ENCODE data around the gene CPED1.

CPED1 gene

DNA sequence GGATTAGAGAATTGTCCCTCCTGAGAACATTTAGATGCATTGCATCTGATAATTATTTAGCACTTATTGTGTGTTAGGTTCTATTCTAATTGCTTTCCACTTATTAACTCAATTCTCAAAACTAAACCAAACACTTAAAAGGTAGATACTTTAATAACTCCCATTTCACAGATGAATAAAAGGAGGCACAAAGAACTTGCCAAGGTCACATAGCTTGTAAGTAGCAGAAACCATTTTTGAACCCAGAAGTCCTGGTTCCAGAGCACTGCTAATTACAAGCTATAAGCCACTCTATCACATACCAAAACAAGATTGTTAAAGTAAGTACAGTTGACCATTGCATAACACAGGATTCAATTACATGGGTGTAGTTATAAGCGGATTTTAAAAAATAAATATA, 164.9 kb downstream of the CPED1 start:
- Histone ChIP-seq H3K4me1 (ENCODE audit: control insufficient read depth, insufficient read depth, low read length, poor library complexity, severe bottlenecking) (no peaks in the 10 kb centered on the region), H3K4me3 (ENCODE audit: insufficient read depth, low read depth, low read length, poor library complexity, severe bottlenecking) (no peak overlapping the region), H3K36me3 (ENCODE audit: control insufficient read depth, insufficient read depth, low read length) (no peaks in the 10 kb centered on the region), H3K27me3 (replicated peaks; ENCODE audit: control insufficient read depth, insufficient read depth, low read length, poor library complexity, severe bottlenecking) (peaks cover 5% of the 10 kb centered on the region), H3K9me3 (ENCODE audit: control insufficient read depth, low read length) (no peaks in the 10 kb centered on the region), H3K27ac (ENCODE audit: insufficient read depth, low read length, poor library complexity, severe bottlenecking) (no peak overlapping the region)
- no peak for DNase-seq

- H3K36me3 ChIP-seq (ENCODE audit: control insufficient read depth, insufficient read depth, low read length), result no peaks in the 10 kb centered on the region
- no peak for DNase-seq
Measured at GRCh38 chr7:121153995-121154394, 165.5 kb downstream of the CPED1 start.

DNA sequence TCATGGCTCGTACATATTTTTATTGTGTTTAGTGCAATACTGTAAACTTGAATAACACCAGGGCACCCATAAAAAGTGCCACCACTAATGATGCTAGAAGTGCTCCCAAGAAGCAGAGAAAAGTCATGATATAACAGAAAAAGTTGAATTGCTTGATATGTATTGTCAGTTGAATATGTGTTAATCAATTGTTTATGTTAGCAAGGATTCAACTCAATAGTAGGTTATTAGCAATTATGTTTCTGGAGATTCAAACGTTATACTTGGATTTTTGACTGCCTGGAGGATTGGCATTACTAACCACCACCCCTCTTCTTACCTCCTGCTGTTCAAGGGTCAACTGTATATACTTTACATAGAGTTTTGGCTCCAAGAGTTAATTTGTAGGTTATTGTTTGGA, 168.3 kb downstream of the CPED1 start:
- H3K27me3 ChIP-seq (replicated peaks; ENCODE audit: control insufficient read depth, insufficient read depth, low read length, poor library complexity, severe bottlenecking), result no peaks in the 10 kb centered on the region
- H3K4me3 ChIP-seq (ENCODE audit: insufficient read depth, low read depth, low read length, poor library complexity, severe bottlenecking), result no peak overlapping the region
- DNase-seq, result no peak
- H3K4me1 ChIP-seq (ENCODE audit: control insufficient read depth, insufficient read depth, low read length, poor library complexity, severe bottlenecking), result no peaks in the 10 kb centered on the region
- H3K9me3 ChIP-seq (ENCODE audit: control insufficient read depth, low read length), result no peaks in the 10 kb centered on the region
- no peak overlapping the region for H3K27ac ChIP-seq (ENCODE audit: insufficient read depth, low read length, poor library complexity, severe bottlenecking)
- no peaks in the 10 kb centered on the region for H3K36me3 ChIP-seq (ENCODE audit: control insufficient read depth, insufficient read depth, low read length)

More at GRCh38 chr7:121153995-121154394, 165.5 kb downstream of the CPED1 start:
- H3K9me3 ChIP-seq (ENCODE audit: control insufficient read depth, low read length), result no peaks in the 10 kb centered on the region
- no peaks in the 10 kb centered on the region for H3K4me1 ChIP-seq (ENCODE audit: control insufficient read depth, insufficient read depth, low read length, poor library complexity, severe bottlenecking)
- no peak overlapping the region for H3K4me3 ChIP-seq (ENCODE audit: insufficient read depth, low read depth, low read length, poor library complexity, severe bottlenecking)
- peaks cover 5% of the 10 kb centered on the region for H3K27me3 ChIP-seq (replicated peaks; ENCODE audit: control insufficient read depth, insufficient read depth, low read length, poor library complexity, severe bottlenecking)
- no peak overlapping the region for H3K27ac ChIP-seq (ENCODE audit: insufficient read depth, low read length, poor library complexity, severe bottlenecking)

DNA sequence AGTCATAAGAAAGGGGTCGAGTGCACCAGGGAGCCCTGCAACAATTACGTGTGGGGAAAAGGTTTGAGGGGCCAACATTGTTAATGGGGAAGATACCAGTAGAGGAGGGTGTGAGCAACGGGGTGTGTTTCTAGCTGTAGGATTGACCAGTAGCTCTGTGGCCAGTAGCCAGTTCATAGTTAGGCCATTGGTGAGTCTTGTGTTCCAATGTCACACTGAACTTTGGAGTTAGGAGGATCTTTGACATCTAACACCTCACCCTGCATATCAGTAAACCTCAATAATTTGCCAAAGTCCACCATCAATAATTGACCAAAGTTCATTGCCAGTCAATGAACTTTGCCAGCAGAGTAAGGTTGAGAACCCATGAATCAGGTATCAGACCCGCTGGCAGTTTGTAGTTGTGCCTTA, 168.8 kb downstream of the CPED1 start:
- Histone ChIP-seq H3K9me3 (ENCODE audit: control insufficient read depth, low read length) (no peaks in the 10 kb centered on the region), H3K4me1 (ENCODE audit: control insufficient read depth, insufficient read depth, low read length, poor library complexity, severe bottlenecking) (no peaks in the 10 kb centered on the region), H3K27ac (ENCODE audit: insufficient read depth, low read length, poor library complexity, severe bottlenecking) (no peak overlapping the region), H3K4me3 (ENCODE audit: insufficient read depth, low read depth, low read length, poor library complexity, severe bottlenecking) (no peak overlapping the region), H3K27me3 (replicated peaks; ENCODE audit: control insufficient read depth, insufficient read depth, low read length, poor library complexity, severe bottlenecking) (no peaks in the 10 kb centered on the region), H3K36me3 (ENCODE audit: control insufficient read depth, insufficient read depth, low read length) (no peaks in the 10 kb centered on the region)
- DNase-seq, result no peak

- Histone ChIP-seq H3K9me3 (ENCODE audit: control insufficient read depth, low read length) (no peaks in the 10 kb centered on the region), H3K4me3 (ENCODE audit: insufficient read depth, low read depth, low read length, poor library complexity, severe bottlenecking) (no peak overlapping the region), H3K27me3 (replicated peaks; ENCODE audit: control insufficient read depth, insufficient read depth, low read length, poor library complexity, severe bottlenecking) (no peaks in the 10 kb centered on the region), H3K36me3 (ENCODE audit: control insufficient read depth, insufficient read depth, low read length) (no peaks in the 10 kb centered on the region), H3K27ac (ENCODE audit: insufficient read depth, low read length, poor library complexity, severe bottlenecking) (no peak overlapping the region), H3K4me1 (ENCODE audit: control insufficient read depth, insufficient read depth, low read length, poor library complexity, severe bottlenecking) (no peaks in the 10 kb centered on the region)
- no peak for DNase-seq
Measured at GRCh38 chr7:121157885-121158590, 169.5 kb downstream of the CPED1 start.

- Histone ChIP-seq H3K36me3 (ENCODE audit: control insufficient read depth, insufficient read depth, low read length) (no peaks in the 10 kb centered on the region), H3K4me1 (ENCODE audit: control insufficient read depth, insufficient read depth, low read length, poor library complexity, severe bottlenecking) (no peaks in the 10 kb centered on the region), H3K4me3 (ENCODE audit: insufficient read depth, low read depth, low read length, poor library complexity, severe bottlenecking) (no peak overlapping the region), H3K9me3 (ENCODE audit: control insufficient read depth, low read length) (no peaks in the 10 kb centered on the region), H3K27ac (ENCODE audit: insufficient read depth, low read length, poor library complexity, severe bottlenecking) (no peak overlapping the region), H3K27me3 (replicated peaks; ENCODE audit: control insufficient read depth, insufficient read depth, low read length, poor library complexity, severe bottlenecking) (no peaks in the 10 kb centered on the region)
- DNase-seq, result no peak
Measured at GRCh38 chr7:121158665-121159064, 170.2 kb downstream of the CPED1 start.

DNA sequence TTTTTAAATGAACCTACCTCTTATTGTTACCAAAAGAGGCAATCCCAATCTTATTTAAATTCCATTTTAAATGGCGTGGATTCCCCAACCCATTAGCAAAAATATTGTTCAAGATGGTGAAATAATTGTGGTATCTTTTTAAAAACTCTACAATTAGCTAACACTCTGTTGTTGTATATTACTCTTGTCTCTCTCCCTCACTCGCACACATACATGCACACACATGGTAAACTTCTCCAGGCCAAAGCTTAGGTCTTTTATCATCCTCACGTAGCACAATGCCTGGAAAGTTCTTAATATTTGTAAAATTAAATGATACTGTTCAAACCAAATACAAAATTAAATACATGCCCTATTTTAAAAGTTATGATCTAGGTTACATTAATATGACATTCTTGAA, 171.0 kb downstream of the CPED1 start:
- Histone ChIP-seq H3K27ac (ENCODE audit: insufficient read depth, low read length, poor library complexity, severe bottlenecking) (no peak overlapping the region), H3K4me3 (ENCODE audit: insufficient read depth, low read depth, low read length, poor library complexity, severe bottlenecking) (no peak overlapping the region), H3K36me3 (ENCODE audit: control insufficient read depth, insufficient read depth, low read length) (no peaks in the 10 kb centered on the region), H3K9me3 (ENCODE audit: control insufficient read depth, low read length) (no peaks in the 10 kb centered on the region), H3K27me3 (replicated peaks; ENCODE audit: control insufficient read depth, insufficient read depth, low read length, poor library complexity, severe bottlenecking) (no peaks in the 10 kb centered on the region), H3K4me1 (ENCODE audit: control insufficient read depth, insufficient read depth, low read length, poor library complexity, severe bottlenecking) (no peaks in the 10 kb centered on the region)
- DNase-seq, result no peak

DNA sequence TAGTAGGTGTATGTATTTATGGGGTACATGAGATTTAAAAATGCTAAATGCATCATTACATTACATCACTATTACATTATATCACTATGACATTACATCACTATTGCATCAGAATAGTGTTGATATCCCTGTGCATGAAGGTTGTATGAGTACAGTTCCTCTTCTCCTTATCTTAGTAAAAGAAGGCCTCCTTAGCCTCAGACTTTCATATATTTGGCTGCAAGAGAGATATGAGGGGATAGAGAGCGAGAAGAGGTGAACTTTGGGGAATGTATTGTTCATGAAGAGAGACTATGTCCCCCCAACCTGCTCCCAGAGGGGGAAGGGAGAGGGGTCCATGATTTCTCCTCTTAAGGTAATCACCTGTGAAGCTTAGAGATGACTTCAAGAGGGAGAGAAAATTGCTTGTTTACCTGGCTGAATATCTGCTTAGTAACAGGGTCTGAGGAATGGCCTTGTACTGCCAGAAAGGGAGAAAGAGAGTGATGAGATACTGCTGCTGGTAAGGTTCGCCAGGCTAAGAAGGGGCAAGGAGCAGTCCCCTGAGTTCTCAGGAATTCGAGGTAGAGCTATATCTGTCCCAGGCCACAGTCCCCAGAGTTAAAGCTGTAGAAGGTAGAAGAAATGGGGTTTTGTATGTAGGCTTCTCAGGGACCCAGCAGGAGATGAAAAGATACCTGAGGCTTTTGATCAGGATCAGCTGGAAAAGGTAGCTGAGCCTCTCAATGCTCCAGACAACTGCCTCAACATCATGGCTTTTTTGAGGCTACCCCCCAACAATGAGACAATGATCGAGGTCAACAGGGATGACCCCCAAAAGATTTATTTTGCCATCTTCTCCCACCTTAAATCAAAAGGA, 171.9 kb downstream of the CPED1 start:
- Histone ChIP-seq H3K36me3 (ENCODE audit: control insufficient read depth, insufficient read depth, low read length) (no peaks in the 10 kb centered on the region), H3K27me3 (replicated peaks; ENCODE audit: control insufficient read depth, insufficient read depth, low read length, poor library complexity, severe bottlenecking) (no peaks in the 10 kb centered on the region), H3K4me3 (ENCODE audit: insufficient read depth, low read depth, low read length, poor library complexity, severe bottlenecking) (no peak overlapping the region), H3K4me1 (ENCODE audit: control insufficient read depth, insufficient read depth, low read length, poor library complexity, severe bottlenecking) (no peaks in the 10 kb centered on the region), H3K9me3 (ENCODE audit: control insufficient read depth, low read length) (no peaks in the 10 kb centered on the region), H3K27ac (ENCODE audit: insufficient read depth, low read length, poor library complexity, severe bottlenecking) (no peak overlapping the region)
- no peak for DNase-seq

GRCh38 chr7:121163699-121164098, 175.2 kb downstream of the CPED1 start:
- no peak for DNase-seq
- H3K9me3 ChIP-seq (ENCODE audit: control insufficient read depth, low read length), result no peaks in the 10 kb centered on the region
- no peak overlapping the region for H3K27ac ChIP-seq (ENCODE audit: insufficient read depth, low read length, poor library complexity, severe bottlenecking)
- H3K4me1 ChIP-seq (ENCODE audit: control insufficient read depth, insufficient read depth, low read length, poor library complexity, severe bottlenecking), result no peaks in the 10 kb centered on the region
- H3K4me3 ChIP-seq (ENCODE audit: insufficient read depth, low read depth, low read length, poor library complexity, severe bottlenecking), result no peak overlapping the region
- H3K36me3 ChIP-seq (ENCODE audit: control insufficient read depth, insufficient read depth, low read length), result no peaks in the 10 kb centered on the region
- H3K27me3 ChIP-seq (replicated peaks; ENCODE audit: control insufficient read depth, insufficient read depth, low read length, poor library complexity, severe bottlenecking), result no peaks in the 10 kb centered on the region

DNA sequence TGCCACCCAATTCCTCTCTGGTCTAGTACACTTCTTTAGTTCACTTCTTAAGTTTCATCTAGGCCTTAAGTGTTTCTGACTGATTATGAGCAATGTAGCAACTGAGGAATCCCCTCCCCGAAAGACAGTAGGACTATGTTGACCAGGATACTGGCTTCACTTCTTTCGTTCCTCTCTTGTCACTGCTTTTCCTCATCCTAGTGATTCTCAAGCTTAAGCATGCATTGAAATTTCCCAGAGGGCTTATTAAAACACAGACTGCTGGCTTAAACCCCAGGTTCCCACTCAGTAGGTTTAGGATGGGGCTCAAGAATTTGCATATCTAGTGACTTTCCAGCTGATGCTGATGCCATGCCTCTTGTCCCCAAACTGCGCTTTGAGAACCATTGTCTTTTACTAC, 175.7 kb downstream of the CPED1 start:
- Histone ChIP-seq H3K27me3 (replicated peaks; ENCODE audit: control insufficient read depth, insufficient read depth, low read length, poor library complexity, severe bottlenecking) (no peaks in the 10 kb centered on the region), H3K4me1 (ENCODE audit: control insufficient read depth, insufficient read depth, low read length, poor library complexity, severe bottlenecking) (no peaks in the 10 kb centered on the region), H3K36me3 (ENCODE audit: control insufficient read depth, insufficient read depth, low read length) (no peaks in the 10 kb centered on the region), H3K4me3 (ENCODE audit: insufficient read depth, low read depth, low read length, poor library complexity, severe bottlenecking) (no peak overlapping the region), H3K9me3 (ENCODE audit: control insufficient read depth, low read length) (no peaks in the 10 kb centered on the region), H3K27ac (ENCODE audit: insufficient read depth, low read length, poor library complexity, severe bottlenecking) (no peak overlapping the region)
- DNase-seq, result no peak
